Measurements from ENCODE around the gene B4GAT1. TPM values are rescaled to one million over a fixed set of nuclear protein-coding genes. Genes with fewer than 3 reads are reported as not detected.
"Not testable (repeated sequence)": the region's sequence is repeated elsewhere in the genome, so short reads cannot be mapped to it uniquely, and the experiment has no call there.

B4GAT1 gene
- total RNA-seq, 1 donor, result 12.7 TPM

GRCh38 chr11:66363805-66364535 is 16.5 kb upstream of the B4GAT1 start:
- DNase-seq (ENCODE audit: low read depth in 2 of 3, low spot score in 2 of 3), result peak in 2 of 3 donors; percentile 36 to 58

DNA sequence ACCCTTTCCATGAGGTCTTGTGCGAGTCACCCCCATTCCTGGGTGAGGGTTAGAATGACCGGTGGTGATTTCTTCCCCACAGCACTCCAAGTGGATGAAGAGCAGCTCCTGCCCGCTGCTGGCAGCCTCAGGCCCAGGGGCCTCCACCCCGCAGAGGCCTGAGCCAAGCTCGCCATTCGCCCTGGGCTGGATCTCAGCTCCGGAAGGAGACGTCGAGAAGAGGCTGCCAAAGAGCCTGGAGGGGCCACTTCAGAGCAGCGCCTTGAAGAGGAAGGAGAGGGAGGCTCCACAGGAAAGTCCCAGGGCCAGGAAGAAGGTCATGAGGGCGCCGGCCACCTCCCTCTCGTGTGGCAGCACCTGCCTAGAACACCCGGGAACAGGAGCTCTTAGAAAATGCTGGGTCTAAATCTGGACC is 15.8 kb upstream of the B4GAT1 start:
- no peak for DNase-seq (ENCODE audit: low read depth in 2 of 3, low spot score in 2 of 3)

DNA sequence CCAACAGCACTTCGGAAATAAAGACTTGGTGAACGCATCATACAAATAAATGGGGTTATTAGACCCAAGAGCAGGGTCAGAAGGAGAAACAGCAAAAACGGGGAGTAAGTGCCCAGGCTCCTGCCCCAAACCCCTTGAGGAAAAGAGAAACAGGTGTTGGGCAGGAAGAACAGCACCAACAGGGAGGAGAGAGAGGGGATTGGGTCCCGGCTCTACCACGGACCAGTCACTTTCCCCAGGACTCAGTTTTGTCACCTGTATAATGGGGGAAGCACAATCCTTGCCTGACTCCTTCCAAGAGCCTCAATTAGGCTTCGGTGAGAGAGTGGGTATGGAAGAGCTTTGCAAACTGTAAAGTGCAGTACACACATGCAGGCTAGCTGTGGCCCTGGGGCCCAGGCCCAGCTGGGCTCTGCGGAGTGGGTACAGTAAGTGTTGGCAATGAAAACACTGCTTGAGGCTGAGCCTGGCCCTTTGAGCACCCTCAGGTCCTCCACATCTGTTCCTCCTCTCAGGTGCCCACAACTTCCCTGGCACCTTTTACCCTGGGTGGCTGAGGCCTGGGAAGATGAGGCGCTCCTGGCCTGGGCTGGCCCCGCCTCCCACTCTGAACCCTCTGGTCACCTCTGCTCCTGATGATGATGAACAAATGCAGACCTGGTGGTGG is 15.2 kb upstream of the B4GAT1 start:
- DNase-seq (ENCODE audit: low read depth in 2 of 3, low spot score in 2 of 3), result no peak

DNA sequence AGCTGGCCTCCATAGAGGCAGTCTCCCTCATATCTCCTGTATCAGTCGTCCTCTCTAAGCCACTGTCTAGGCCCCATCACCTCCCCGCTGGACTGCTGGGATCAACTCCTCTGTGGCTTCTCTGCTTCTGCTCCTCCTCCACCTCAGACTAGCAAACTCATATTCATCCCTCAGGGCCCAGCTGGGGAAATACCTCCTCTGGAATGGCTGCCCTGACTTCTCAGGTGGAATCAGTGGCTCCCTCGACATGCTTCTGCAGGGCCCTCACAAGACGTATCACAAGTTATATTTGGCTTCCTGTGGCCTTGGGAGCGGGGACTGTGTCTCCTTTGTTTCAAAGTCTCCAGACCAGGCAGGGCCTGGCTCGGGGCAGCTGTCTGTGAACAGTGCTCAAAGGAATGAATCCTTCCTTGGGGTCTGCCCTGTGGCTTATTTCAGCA is 14.1 kb upstream of the B4GAT1 start:
- no peak for DNase-seq (ENCODE audit: low read depth in 2 of 3, low spot score in 2 of 3)

DNA sequence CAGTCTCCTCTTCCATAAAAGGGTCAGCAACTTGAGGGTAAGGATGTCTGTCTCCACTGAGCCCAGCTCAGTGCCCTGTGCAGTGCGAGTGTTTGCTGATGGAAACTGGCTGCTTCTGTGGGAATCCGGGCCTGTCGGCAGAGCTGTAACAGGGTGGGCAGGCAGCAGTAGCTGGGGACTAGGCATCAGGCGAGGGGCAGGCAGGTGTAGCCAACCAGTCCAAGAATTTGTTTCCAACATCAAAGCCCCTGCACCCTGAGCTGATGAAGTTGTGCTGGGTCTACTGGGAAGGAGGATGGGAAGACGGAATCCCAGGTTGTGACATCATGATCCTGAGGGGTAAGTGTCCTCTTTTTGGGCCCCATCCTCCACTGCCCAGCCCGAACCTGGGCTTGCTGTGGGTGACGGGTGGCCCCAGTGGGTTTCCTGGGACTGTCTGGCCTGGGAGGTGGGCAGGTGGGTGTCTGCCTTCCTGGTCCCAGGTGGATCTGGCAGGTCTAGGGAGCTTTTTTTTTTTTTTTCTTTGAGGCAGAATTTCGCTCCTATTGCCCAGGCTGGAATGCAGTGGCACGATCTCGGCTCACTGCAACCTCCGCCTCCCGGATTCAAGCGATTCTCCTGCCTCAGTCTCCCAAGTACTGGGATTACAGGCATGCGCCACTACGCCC is 13.1 kb upstream of the B4GAT1 start:
- no peak for DNase-seq (ENCODE audit: low read depth in 2 of 3, low spot score in 2 of 3)

GRCh38 chr11:66359662-66360087 is 12.2 kb upstream of the B4GAT1 start:
- no peak for DNase-seq (ENCODE audit: low read depth in 2 of 3, low spot score in 2 of 3)

GRCh38 chr11:66350560-66351235 is 3.3 kb upstream of the B4GAT1 start:
- not testable (repeated sequence) for DNase-seq (ENCODE audit: low read depth in 2 of 3, low spot score in 2 of 3)

DNA sequence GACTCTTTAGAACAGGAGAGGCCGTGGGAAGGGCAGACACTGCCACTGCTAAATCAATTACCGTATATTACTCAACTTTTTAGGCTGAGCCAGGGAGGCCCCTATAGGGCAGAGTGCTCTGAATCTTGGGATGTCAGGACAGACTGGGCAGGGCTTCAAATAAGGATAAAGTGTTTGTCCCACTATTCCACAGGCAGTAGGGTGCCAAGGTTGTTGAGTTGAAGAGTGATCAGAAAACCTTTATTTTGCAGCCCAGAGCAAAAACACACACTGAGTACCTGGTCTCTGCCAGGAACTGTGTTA is 1.6 kb upstream of the B4GAT1 start:
- DNase-seq (ENCODE audit: low read depth in 2 of 3, low spot score in 2 of 3), result no peak

DNA sequence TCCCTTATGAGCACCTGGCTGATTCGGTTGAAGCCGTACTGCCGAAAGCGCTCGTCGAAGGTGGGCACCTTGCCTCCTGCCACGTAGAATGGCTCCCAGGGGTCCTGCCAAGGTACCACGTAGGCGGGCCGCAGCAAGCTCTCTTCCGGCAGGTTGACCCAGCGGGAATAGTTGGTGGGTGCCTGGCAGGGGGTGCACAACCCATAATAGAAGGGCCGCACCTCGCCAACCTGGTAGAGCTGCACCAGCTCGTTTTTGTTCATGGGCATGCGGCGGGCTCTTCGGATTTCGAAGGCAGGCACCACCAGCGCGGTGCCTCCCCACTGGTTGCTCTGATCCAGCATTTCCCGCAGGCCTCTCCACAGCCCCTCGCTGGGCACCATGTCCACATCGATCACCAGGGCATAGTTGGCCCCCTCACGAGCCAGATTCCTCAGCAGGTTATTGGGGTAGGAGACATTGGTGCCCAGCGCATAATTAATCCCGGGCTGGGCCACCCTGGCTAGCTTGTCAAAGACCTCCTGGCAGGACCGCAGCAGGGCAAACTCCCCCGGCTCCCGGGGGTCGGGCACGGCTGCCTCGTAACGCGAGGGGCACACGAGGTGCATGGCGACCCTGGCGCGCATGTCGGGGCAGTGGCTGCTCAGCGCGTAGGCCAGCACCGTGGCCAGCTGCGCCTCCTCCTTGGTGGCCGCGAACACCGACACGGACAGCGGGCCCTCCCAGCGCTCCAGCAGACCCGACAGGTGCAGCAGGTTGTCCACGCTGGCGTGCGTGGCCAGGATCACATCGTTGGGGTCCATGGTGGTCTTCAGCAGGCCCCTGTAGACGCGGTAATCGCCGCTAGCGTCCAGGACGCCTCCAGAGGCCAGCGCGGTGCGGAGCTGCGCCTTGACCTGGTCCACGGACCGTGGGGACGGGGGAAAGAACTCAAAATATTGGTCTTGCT is 679 bp downstream of the B4GAT1 start:
- DNase-seq (ENCODE audit: low read depth in 2 of 3, low spot score in 2 of 3), result no peak

DNA sequence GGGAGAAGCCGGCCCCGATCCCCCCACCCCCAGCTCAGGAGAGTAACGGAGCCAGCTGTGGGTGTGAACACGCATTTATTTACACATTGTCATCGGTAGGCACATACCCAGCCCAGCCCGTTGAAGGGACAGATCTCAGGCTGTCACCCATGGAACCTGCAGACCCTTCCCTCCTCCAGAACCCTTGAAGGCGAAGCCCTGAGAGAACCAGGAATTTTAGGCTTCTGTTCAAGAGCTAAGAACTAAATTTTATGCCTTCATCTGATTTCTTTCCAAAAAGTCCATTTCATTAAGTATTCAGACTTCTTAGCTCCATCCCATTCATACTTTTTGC is 2.1 kb downstream of the B4GAT1 start:
- DNase-seq (ENCODE audit: low read depth in 2 of 3, low spot score in 2 of 3), result no peak

GRCh38 chr11:66344550-66345315 is 2.7 kb downstream of the B4GAT1 start, which contains the start of gene BRMS1:
Gene BRMS1, minus strand, starts transcription at chr11:66345104. Its CDS starts 2,870 bp downstream, at chr11:66342234.
- DNase-seq (ENCODE audit: low read depth in 2 of 3, low spot score in 2 of 3), result peak; percentile 90 to 97 (median 97)

- no peak for DNase-seq (ENCODE audit: low read depth in 2 of 3, low spot score in 2 of 3)
These were observed 4.3 kb downstream of the B4GAT1 start for GRCh38 chr11:66343176-66343575.

DNA sequence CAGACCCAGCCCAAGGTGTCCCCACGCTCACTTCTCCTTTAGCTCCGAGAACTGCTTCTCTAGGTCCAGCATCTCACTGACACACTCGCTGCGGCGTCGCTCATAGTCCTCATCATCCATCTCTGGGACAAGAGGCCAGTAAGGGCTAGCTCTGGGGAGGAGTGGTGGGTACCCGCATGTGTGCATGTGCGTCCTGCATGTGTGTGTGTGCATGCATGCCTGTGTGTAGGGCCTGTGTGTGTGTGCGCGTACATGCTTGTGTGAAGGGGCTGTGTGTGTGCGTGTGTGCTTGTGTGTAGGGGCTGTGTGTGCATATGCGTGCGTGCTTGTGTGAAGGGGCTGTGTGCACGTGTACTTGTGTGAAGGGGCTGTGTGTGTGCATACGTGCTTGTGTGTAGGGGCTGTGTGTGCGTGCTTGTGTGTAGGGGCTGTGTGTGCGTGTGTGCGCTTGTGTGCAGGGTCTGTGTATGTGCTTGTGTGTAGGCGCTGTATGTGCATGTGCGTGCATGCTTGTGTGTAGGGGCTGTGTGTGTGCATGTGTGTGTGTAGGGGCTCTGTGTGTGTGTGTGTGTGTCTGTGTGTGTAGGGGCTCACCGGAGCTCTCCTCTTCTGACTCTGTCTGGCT is 5.8 kb downstream of the B4GAT1 start:
- DNase-seq (ENCODE audit: low read depth in 2 of 3, low spot score in 2 of 3), result no peak

- no peak for DNase-seq (ENCODE audit: low read depth in 2 of 3, low spot score in 2 of 3)
These were observed 6.6 kb downstream of the B4GAT1 start for GRCh38 chr11:66340596-66341501.

DNA sequence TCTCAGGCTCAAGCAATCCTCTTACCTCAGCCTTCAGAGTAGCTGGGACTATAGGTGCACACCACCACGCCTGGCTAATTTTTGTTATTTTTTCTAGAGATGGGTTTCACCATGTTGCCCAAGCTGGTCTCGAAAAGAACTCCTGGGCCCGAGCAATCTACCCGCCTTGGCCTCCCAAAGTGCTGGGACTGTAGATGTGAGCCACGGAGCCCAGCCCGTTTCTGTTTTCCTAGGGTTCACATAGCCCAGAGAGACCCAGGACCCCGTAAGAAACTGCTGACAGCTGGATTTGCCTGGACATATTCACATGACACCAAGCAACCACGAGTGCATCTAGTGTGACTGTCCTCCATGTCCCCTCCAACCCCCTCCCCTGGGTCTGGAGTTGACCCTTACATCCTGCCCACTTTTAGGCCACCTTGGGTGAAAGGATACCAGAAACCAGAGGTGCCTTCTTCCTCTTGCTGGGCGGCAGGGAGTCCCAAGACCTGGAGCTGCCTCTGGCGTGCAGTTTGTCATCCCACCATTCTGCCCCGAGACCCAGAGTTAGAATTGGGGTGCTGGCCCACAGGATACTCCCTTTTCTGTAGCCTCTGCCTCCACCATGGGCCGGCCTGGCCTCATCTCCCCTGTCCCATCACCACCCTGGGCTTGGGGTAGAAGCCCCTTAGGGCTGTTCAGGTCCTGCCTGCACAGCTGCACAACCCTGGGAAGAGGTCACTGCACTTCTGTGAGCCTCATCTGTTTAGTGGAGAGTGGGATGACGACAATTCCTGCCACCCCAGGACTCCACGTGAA is 7.5 kb downstream of the B4GAT1 start:
- DNase-seq (ENCODE audit: low read depth in 2 of 3, low spot score in 2 of 3), result no peak

- DNase-seq (ENCODE audit: low read depth in 2 of 3, low spot score in 2 of 3), result no peak
These were observed 8.2 kb downstream of the B4GAT1 start for GRCh38 chr11:66339162-66339675.
